Skin epidermis (tissue), 12 donors: ENCODE results near the gene GBE1.
A peak's percentile ranks its signal among the peaks of the same experiment; 100 is the strongest.
"Not testable (repeated sequence)": the region's sequence is repeated elsewhere in the genome, so short reads cannot be mapped to it uniquely, and the experiment has no call there.

Source experiments
- H3K27ac ChIP-seq, 21 experiments: fragments of 200-600 bp; sonication (generic) in 11 of 21; one replicate each; pipeline ENCODE4 v1.5.0; 2020; ENCODE audit warnings: mild to moderate bottlenecking in 3 of 21, inconsistent platforms in 2 of 21, moderate library complexity in 2 of 21
- H3K4me3 ChIP-seq, 7 experiments: fragments of 200-600 bp; sonication (generic) in 2 of 7; one replicate each; pipeline ENCODE4 v1.5.0; 2020; ENCODE audit warnings: inconsistent platforms in 2 of 7, mild to moderate bottlenecking in 2 of 7, moderate library complexity in 1 of 7

Gene GBE1

DNA sequence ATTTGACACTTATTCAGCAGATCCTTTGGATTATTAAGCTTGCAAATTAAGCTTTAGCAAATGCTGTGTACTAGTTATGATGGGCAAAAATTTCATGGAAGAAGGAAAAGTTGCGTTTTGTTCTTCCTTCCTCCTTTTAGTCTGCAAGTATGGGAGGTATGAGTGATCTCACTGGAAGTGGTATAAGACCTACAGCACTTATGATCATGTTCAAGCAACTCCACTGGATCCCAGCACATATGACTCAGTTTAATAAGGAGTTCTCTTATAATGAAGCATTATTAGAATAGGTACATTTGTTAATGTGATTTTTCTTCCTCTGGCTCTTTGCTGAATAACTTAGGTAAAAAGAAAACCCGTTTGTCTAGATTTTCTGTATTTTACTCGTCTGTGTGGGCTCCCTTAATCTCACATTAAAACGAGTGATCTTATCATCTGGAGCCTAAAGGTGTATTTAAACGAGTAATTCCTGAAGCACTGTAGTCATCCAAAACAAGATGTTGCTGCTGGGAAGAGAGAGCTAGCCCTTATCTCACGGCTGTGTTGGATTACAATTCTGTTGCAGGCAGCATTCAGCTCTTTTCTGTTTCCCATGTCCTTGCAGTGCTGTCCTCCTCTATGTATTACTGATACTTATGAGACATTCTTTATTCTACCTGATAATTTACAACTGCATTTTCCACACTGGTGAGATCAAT lies 264.9 kb downstream of the GBE1 start:
- no peak overlapping the region for H3K4me3 ChIP-seq
- H3K27ac ChIP-seq: peak overlapping the region in 3 of 21 experiments; percentile 11 to 78 (median 51)

- H3K27ac ChIP-seq: peak overlapping the region in 8 of 21 experiments; percentile 1 to 81 (median 20)
- not testable (repeated sequence) for H3K4me3 ChIP-seq
Observed at GRCh38 chr3:81492471-81492870, 269.0 kb downstream of the GBE1 start.

DNA sequence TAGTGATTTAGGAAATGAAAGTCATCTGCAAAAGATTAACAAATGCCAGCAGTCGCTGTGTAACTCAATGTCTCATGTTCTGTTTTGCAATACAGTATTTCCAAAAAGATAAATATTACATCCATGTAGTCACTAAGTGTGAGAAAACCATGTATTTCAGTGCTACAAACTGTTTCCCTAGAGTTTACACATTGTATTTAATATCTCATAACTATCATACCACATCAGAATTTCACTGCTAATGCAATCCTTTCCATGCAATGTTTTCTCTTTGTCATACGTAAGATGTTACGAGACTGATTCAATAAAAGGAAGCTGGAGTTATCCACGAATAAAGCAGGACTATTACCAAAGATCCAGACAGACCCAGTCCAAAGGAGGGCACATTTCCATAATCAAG lies 269.4 kb downstream of the GBE1 start:
- Histone ChIP-seq H3K27ac (peak overlapping the region in 5 of 21 experiments; percentile 18 to 81 (median 32)), H3K4me3 (no peak overlapping the region)

DNA sequence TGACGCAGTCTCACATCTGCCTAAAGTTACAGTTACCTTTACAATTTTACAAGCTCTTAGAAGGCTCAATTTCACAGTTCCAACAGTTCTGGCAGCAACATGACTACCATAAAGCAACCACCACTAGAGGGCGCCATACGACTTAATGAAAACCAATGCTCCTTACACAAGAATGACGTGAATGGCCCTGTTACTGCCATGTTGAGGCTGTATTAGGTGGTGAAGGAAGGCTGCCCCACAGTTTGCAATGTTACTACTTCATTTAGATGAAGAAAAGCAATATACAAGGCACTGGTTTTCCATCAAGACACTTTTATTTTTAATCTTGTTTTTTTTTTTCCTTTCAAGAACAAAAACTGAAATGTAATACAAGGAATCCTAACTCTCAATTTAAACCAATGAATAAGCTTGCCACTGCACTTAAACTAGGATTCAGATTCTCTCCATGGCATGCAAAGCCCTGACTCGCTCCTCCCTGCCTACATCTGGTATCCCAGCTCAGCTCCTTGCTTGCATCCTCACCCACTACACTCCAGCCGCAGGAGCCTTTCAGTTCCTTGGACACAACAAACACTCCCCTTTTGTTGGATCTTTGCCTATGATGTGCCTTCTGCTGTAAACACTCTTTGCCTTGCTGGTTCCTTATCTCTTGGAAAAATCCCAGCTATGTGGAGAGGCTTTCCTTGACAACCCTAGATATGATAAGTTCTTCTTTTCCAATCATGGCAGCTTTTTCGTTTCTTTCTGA lies 270.7 kb downstream of the GBE1 start:
- H3K4me3 ChIP-seq: no peak overlapping the region
- H3K27ac ChIP-seq: peak overlapping the region in 2 of 21 experiments; percentile 12 to 20

DNA sequence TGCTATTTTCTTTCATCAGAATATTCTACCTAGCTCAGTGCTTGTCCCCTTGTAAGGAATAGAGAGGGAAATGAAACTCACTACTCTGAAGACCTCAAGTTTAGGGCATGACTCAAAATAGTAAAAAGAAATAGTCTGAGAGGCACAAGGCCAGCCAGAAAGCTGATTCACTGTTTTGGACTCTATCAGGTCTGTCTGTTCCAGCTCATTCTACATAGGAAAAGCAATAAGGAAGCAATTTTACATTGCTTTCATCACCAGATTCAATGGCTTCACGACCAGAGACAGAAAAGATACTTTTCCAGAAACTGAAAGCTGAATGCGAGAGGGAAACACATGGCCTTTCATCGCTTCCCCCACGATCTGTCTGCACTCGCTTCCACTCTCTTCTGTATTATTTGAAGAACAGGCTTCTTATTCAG lies 276.0 kb downstream of the GBE1 start:
- Histone ChIP-seq H3K27ac (peak overlapping the region in 7 of 21 experiments; percentile 16 to 49 (median 42)), H3K4me3 (no peak overlapping the region)

GRCh38 chr3:81484520-81484919 lies 276.9 kb downstream of the GBE1 start:
- Histone ChIP-seq H3K4me3 (no peak overlapping the region), H3K27ac (peak overlapping the region in 1 of 21 experiments; percentile 33)

GRCh38 chr3:81483046-81483445 lies 278.4 kb downstream of the GBE1 start:
- H3K4me3 ChIP-seq: no peak overlapping the region
- H3K27ac ChIP-seq: no peak overlapping the region

GRCh38 chr3:81477740-81478139 lies 283.7 kb downstream of the GBE1 start:
- no peak overlapping the region for H3K27ac ChIP-seq
- no peak overlapping the region for H3K4me3 ChIP-seq

GRCh38 chr3:81476692-81477091 lies 284.8 kb downstream of the GBE1 start:
- Histone ChIP-seq H3K4me3 (no peak overlapping the region), H3K27ac (no peak overlapping the region)

- no peak overlapping the region for H3K27ac ChIP-seq
Observed at GRCh38 chr3:81472600-81473362, 288.7 kb downstream of the GBE1 start.

DNA sequence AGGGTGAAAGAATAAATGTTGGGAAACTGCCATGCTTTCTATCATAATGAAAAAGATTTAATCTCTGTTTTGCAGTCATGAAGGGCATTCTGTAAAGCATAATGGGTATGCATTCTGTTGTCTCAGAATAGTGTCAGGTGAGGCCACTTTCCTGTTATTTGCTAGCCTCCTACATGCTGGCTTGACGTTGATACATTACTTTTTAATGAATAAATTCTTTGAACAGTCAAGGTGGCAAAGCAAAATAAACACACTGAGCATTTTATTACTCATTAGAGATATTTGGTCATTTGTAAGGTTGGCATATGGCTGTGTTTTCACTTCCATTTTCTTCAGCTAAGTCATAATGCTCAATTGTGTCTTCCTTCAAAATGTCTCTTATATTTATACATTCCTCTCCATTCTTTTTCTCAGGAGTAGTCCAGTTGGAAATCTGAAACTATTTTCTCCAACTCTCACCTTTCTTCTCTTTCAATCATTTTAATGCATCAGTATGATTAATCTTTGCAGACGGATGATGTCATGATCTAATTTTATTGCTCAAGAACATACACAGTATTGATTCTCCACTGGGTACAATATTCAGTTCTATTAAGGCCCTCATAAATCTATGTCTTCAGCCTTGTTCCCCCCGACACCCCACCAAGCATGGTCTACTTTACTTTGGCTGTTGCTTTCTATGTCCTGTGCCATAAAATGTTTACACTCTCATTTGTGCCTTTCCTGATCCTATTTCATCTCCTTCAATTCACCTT lies 290.7 kb downstream of the GBE1 start:
- no peak overlapping the region for H3K4me3 ChIP-seq
- no peak overlapping the region for H3K27ac ChIP-seq

More at GRCh38 chr3:81472600-81473362, 288.7 kb downstream of the GBE1 start:
- H3K4me3 ChIP-seq: no peak overlapping the region

DNA sequence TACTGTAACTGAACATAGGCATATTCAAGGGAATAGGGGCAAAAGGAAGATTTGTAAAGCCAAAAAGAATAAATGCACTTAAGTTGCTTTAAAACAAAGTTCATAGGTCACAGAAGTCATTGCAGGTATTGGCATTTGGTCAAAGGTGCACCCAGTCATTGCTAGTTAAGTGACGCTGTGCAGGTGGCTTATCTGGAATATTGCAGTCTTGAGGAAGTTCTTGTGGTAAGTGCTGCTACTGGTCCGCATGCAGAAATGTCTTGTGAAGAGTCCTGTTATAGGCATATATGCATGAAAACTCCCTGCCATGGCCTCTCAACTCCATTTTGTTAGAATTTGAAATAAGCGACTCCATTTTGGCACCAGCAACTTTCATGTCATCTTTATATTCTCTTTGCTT lies 293.1 kb downstream of the GBE1 start:
- H3K4me3 ChIP-seq: no peak overlapping the region
- H3K27ac ChIP-seq: no peak overlapping the region

- H3K4me3 ChIP-seq: no peak overlapping the region
Observed at GRCh38 chr3:81466201-81466560, 295.3 kb downstream of the GBE1 start.

GRCh38 chr3:81465510-81466200 lies 295.8 kb downstream of the GBE1 start:
- no peak overlapping the region for H3K27ac ChIP-seq
- H3K4me3 ChIP-seq: no peak overlapping the region

More at GRCh38 chr3:81466201-81466560, 295.3 kb downstream of the GBE1 start:
- H3K27ac ChIP-seq: no peak overlapping the region

DNA sequence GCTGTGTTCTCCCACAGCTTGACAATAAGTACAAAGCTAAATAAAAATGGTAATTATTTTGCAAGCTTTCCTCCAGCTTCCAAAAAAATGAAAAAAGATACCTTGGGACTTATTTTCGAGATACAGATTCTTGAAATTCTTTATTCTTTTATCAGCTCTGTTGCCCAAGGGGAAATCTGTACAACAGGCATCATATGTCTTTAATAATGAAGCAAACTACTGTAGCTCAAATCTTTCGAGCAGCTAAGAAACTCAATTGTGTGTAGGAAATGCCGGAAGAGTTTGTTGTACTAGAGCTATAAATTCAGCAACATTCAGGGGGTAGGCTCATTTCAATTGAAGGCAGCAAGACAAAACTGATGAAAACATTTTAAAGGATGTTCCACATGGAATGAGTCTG lies 297.7 kb downstream of the GBE1 start:
- no peak overlapping the region for H3K27ac ChIP-seq

GRCh38 chr3:81462921-81463320 lies 298.5 kb downstream of the GBE1 start:
- H3K27ac ChIP-seq: no peak overlapping the region
- H3K4me3 ChIP-seq: no peak overlapping the region

More for the DNA sequence above, 297.7 kb downstream of the GBE1 start:
- no peak overlapping the region for H3K4me3 ChIP-seq

DNA sequence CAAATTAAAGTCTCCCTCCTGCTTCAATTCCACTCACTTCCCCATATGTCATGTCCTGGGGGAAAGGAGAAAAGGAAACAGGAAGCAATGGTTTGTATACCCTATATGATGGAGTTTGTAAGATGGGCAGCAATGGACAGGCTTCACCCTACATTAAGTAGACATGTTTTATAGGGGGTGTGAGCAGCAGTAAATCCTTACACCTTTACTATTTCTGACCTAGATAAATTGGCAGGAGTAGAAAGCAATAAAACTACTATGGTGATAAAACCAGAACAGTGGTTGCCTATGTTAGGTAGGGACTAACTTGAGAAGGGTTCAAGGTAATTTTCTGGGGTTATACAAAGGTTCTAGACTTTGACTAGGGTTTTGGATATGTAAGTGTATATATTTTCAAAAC lies 301.7 kb downstream of the GBE1 start:
- Histone ChIP-seq H3K27ac (no peak overlapping the region), H3K4me3 (no peak overlapping the region)

DNA sequence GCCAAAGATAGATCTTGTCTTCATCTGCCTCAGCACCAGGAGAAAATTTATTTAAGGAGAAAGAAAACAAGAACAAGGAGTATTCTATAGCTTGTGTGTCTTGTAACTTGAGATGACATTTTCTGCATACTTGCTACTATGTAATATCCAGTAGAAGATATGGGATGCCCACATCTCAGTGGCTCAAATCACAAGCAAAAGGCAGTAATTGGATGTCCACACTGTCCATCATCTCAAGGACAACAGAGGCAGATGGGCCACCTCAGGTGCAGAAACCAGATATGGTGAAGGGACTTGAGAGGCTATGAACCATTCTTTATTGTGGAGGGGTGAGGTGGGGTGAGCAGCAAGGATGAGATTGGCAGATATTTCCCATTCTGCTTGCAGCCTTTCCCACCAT lies 309.0 kb downstream of the GBE1 start:
- no peak overlapping the region for H3K27ac ChIP-seq
- no peak overlapping the region for H3K4me3 ChIP-seq

- Histone ChIP-seq H3K27ac (no peak overlapping the region), H3K4me3 (no peak overlapping the region)
Observed at GRCh38 chr3:81451611-81452010, 309.8 kb downstream of the GBE1 start.
